GM11168 (cell line): ENCODE data around the gene KRT84.

Source experiments
- in situ Hi-C: fragments of 300-500 bp; cut with MboI; formaldehyde crosslinking; loops from one replicate; pipeline ENCODE4 v1.12.0; 2022; ENCODE audit warnings: low sequenced_read_pairs; ENCODE audit not compliant: unreplicated experiment

KRT84 gene

GRCh38 chr12:52327830-52328500 is 57.5 kb downstream of the KRT84 start:
- in situ Hi-C loops: no loop called here
